ENCODE results near the gene SNAPC5.
"Not testable (repeated sequence)": the region's sequence is repeated elsewhere in the genome, so short reads cannot be mapped to it uniquely, and the experiment has no call there.

SNAPC5 gene

GRCh38 chr15:66504563-66505429, 7.2 kb upstream of the SNAPC5 start, which contains the start of the genes RPL4 and ZWILCH:
TSS of gene RPL4 (minus strand) at chr15:66504855. CDS start at chr15:66504790, 65 bp downstream.
TSS of gene ZWILCH (plus strand) at chr15:66505326. CDS start at chr15:66505339, 13 bp downstream.
- Histone ChIP-seq H3K9me3 (ENCODE audit: control insufficient read depth in 1 of 2, low read length in 2 of 2) (no peaks in the 10 kb centered on the region), H3K36me3 (ENCODE audit: control insufficient read depth in 1 of 2, insufficient read depth in 2 of 2, low read length in 2 of 2) (peaks cover 34 to 35% of the 10 kb centered on the region in 2 donors), H3K4me1 (ENCODE audit: control insufficient read depth in 1 of 2, insufficient read depth in 2 of 2, low read length in 2 of 2) (peaks cover 3 to 28% of the 10 kb centered on the region in 2 donors), H3K4me3 (ENCODE audit: low read depth in 1 of 2, low read length in 2 of 2) (peak within 1 kb of the TSS; percentile 97 to 100), H3K27ac (ENCODE audit: low read length) (peak within 1 kb of the TSS; percentile 99), H3K27me3 (ENCODE audit: low read depth, low read length) (no peaks in the 10 kb centered on the region)

GRCh38 chr15:66503780-66504562, 6.4 kb upstream of the SNAPC5 start:
- peaks cover 41 to 42% of the 10 kb centered on the region in 2 donors for H3K36me3 ChIP-seq (ENCODE audit: control insufficient read depth in 1 of 2, insufficient read depth in 2 of 2, low read length in 2 of 2)
- H3K4me1 ChIP-seq (ENCODE audit: control insufficient read depth in 1 of 2, insufficient read depth in 2 of 2, low read length in 2 of 2): peaks cover 3 to 28% of the 10 kb centered on the region in 2 donors
- peak overlapping the region; percentile 99 for H3K27ac ChIP-seq (ENCODE audit: low read length)
- no peaks in the 10 kb centered on the region for H3K9me3 ChIP-seq (ENCODE audit: control insufficient read depth in 1 of 2, low read length in 2 of 2)
- H3K4me3 ChIP-seq (ENCODE audit: low read depth in 1 of 2, low read length in 2 of 2): peak overlapping the region; percentile 97 to 100
- no peaks in the 10 kb centered on the region for H3K27me3 ChIP-seq (ENCODE audit: low read depth, low read length)

GRCh38 chr15:66503041-66503648, 5.6 kb upstream of the SNAPC5 start:
- Histone ChIP-seq H3K27ac (ENCODE audit: low read length) (peak overlapping the region; percentile 99), H3K4me1 (ENCODE audit: control insufficient read depth in 1 of 2, insufficient read depth in 2 of 2, low read length in 2 of 2) (peaks cover 3 to 33% of the 10 kb centered on the region in 2 donors), H3K36me3 (ENCODE audit: control insufficient read depth in 1 of 2, insufficient read depth in 2 of 2, low read length in 2 of 2) (peaks cover 48 to 50% of the 10 kb centered on the region in 2 donors), H3K4me3 (ENCODE audit: low read depth in 1 of 2, low read length in 2 of 2) (peak overlapping the region; percentile 97 to 100)
- not testable (repeated sequence) for H3K27me3 ChIP-seq (ENCODE audit: low read depth, low read length); H3K9me3 ChIP-seq (ENCODE audit: control insufficient read depth in 1 of 2, low read length in 2 of 2)

- Histone ChIP-seq H3K27me3 (ENCODE audit: low read depth, low read length) (no peaks in the 10 kb centered on the region), H3K9me3 (ENCODE audit: control insufficient read depth in 1 of 2, low read length in 2 of 2) (no peaks in the 10 kb centered on the region), H3K4me3 (ENCODE audit: low read depth in 1 of 2, low read length in 2 of 2) (peak overlapping the region in 1 of 2 donors; percentile 100), H3K27ac (ENCODE audit: low read length) (no peak overlapping the region), H3K36me3 (ENCODE audit: control insufficient read depth in 1 of 2, insufficient read depth in 2 of 2, low read length in 2 of 2) (peaks cover 48 to 53% of the 10 kb centered on the region in 2 donors), H3K4me1 (ENCODE audit: control insufficient read depth in 1 of 2, insufficient read depth in 2 of 2, low read length in 2 of 2) (peaks cover 3 to 38% of the 10 kb centered on the region in 2 donors)
These were observed 4.9 kb upstream of the SNAPC5 start for GRCh38 chr15:66502491-66502890.

- H3K4me1 ChIP-seq (ENCODE audit: control insufficient read depth in 1 of 2, insufficient read depth in 2 of 2, low read length in 2 of 2): peaks cover 0 to 44% of the 10 kb centered on the region in 2 donors
These were observed 2.8 kb upstream of the SNAPC5 start for GRCh38 chr15:66500346-66500745.

GRCh38 chr15:66498501-66499386, 1.2 kb upstream of the SNAPC5 start:
- H3K36me3 ChIP-seq (ENCODE audit: control insufficient read depth in 1 of 2, insufficient read depth in 2 of 2, low read length in 2 of 2): peaks cover 60 to 63% of the 10 kb centered on the region in 2 donors
- H3K27ac ChIP-seq (ENCODE audit: low read length): peak overlapping the region; percentile 54
- no peaks in the 10 kb centered on the region for H3K9me3 ChIP-seq (ENCODE audit: control insufficient read depth in 1 of 2, low read length in 2 of 2)
- H3K4me1 ChIP-seq (ENCODE audit: control insufficient read depth in 1 of 2, insufficient read depth in 2 of 2, low read length in 2 of 2): peaks cover 0 to 43% of the 10 kb centered on the region in 2 donors
- H3K27me3 ChIP-seq (ENCODE audit: low read depth, low read length): no peaks in the 10 kb centered on the region
- no peak overlapping the region for H3K4me3 ChIP-seq (ENCODE audit: low read depth in 1 of 2, low read length in 2 of 2)

More at GRCh38 chr15:66500346-66500745, 2.8 kb upstream of the SNAPC5 start:
- H3K9me3 ChIP-seq (ENCODE audit: control insufficient read depth in 1 of 2, low read length in 2 of 2); H3K27ac ChIP-seq (ENCODE audit: low read length); H3K27me3 ChIP-seq (ENCODE audit: low read depth, low read length); H3K4me3 ChIP-seq (ENCODE audit: low read depth in 1 of 2, low read length in 2 of 2): not testable (repeated sequence)
- peaks cover 48 to 53% of the 10 kb centered on the region in 2 donors for H3K36me3 ChIP-seq (ENCODE audit: control insufficient read depth in 1 of 2, insufficient read depth in 2 of 2, low read length in 2 of 2)

- Histone ChIP-seq H3K36me3 (ENCODE audit: control insufficient read depth in 1 of 2, insufficient read depth in 2 of 2, low read length in 2 of 2) (peaks cover 57 to 58% of the 10 kb centered on the region in 2 donors), H3K27me3 (ENCODE audit: low read depth, low read length) (no peaks in the 10 kb centered on the region), H3K4me1 (ENCODE audit: control insufficient read depth in 1 of 2, insufficient read depth in 2 of 2, low read length in 2 of 2) (peaks cover 0 to 26% of the 10 kb centered on the region in 2 donors), H3K4me3 (ENCODE audit: low read depth in 1 of 2, low read length in 2 of 2) (peak overlapping the region; percentile 78 to 98), H3K9me3 (ENCODE audit: control insufficient read depth in 1 of 2, low read length in 2 of 2) (no peaks in the 10 kb centered on the region), H3K27ac (ENCODE audit: low read length) (peak overlapping the region; percentile 96)
These were observed 536 bp downstream of the SNAPC5 start for GRCh38 chr15:66496951-66497501.

- Histone ChIP-seq H3K36me3 (ENCODE audit: control insufficient read depth in 1 of 2, insufficient read depth in 2 of 2, low read length in 2 of 2) (peaks cover 49 to 56% of the 10 kb centered on the region in 2 donors), H3K9me3 (ENCODE audit: control insufficient read depth in 1 of 2, low read length in 2 of 2) (no peaks in the 10 kb centered on the region), H3K27me3 (ENCODE audit: low read depth, low read length) (no peaks in the 10 kb centered on the region), H3K27ac (ENCODE audit: low read length) (no peak overlapping the region), H3K4me3 (ENCODE audit: low read depth in 1 of 2, low read length in 2 of 2) (no peak overlapping the region), H3K4me1 (ENCODE audit: control insufficient read depth in 1 of 2, insufficient read depth in 2 of 2, low read length in 2 of 2) (peaks cover 0 to 21% of the 10 kb centered on the region in 2 donors)
These were observed 3.3 kb downstream of the SNAPC5 start for GRCh38 chr15:66494262-66494661.

- peaks cover 42 to 60% of the 10 kb centered on the region in 2 donors for H3K36me3 ChIP-seq (ENCODE audit: control insufficient read depth in 1 of 2, insufficient read depth in 2 of 2, low read length in 2 of 2)
These were observed 5.7 kb downstream of the SNAPC5 start for GRCh38 chr15:66491846-66492245.

GRCh38 chr15:66489179-66489791, 8.3 kb downstream of the SNAPC5 start:
- Histone ChIP-seq H3K4me3 (ENCODE audit: low read depth in 1 of 2, low read length in 2 of 2) (no peak overlapping the region), H3K27ac (ENCODE audit: low read length) (no peak overlapping the region), H3K27me3 (ENCODE audit: low read depth, low read length) (no peaks in the 10 kb centered on the region), H3K9me3 (ENCODE audit: control insufficient read depth in 1 of 2, low read length in 2 of 2) (no peaks in the 10 kb centered on the region), H3K36me3 (ENCODE audit: control insufficient read depth in 1 of 2, insufficient read depth in 2 of 2, low read length in 2 of 2) (peaks cover 36 to 58% of the 10 kb centered on the region in 2 donors), H3K4me1 (ENCODE audit: control insufficient read depth in 1 of 2, insufficient read depth in 2 of 2, low read length in 2 of 2) (no peaks in the 10 kb centered on the region)

More at GRCh38 chr15:66491846-66492245, 5.7 kb downstream of the SNAPC5 start:
- no peak overlapping the region for H3K4me3 ChIP-seq (ENCODE audit: low read depth in 1 of 2, low read length in 2 of 2)
- no peaks in the 10 kb centered on the region for H3K27me3 ChIP-seq (ENCODE audit: low read depth, low read length)
- H3K27ac ChIP-seq (ENCODE audit: low read length): no peak overlapping the region
- H3K9me3 ChIP-seq (ENCODE audit: control insufficient read depth in 1 of 2, low read length in 2 of 2): no peaks in the 10 kb centered on the region
- peaks cover 0 to 8% of the 10 kb centered on the region in 2 donors for H3K4me1 ChIP-seq (ENCODE audit: control insufficient read depth in 1 of 2, insufficient read depth in 2 of 2, low read length in 2 of 2)
